T-helper 2 cell (primary cell): Measurements from ENCODE around the gene FAM83G.

Experiments used
- DNase-seq, 5 experiments: peaks; one replicate each; pipeline versions ENCODE4 v3.0.0 to v3.0.0-alpha.2; 2012 to 2022

FAM83G gene

DNA sequence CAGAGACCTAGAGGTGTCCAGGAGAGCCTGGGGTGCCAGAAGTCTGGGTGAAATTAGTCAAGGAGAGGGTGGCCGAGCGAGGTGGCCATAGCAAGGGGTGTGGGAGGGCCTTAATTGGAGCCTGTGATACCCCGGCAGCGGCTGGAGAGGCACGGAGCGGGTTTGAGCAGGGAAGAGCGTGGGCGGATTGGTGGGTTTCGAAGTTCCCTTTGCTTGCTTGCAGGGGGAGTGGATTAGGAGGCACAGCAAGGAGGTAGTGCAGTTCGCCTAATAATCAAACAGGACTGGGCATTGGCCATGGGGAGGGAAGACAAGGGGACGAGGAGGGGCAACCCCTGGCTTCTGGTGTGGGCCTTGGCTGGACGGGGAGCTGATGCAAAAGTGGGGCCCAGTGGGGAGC, 5.4 kb upstream of the FAM83G start:
- DNase-seq = no peak

DNA sequence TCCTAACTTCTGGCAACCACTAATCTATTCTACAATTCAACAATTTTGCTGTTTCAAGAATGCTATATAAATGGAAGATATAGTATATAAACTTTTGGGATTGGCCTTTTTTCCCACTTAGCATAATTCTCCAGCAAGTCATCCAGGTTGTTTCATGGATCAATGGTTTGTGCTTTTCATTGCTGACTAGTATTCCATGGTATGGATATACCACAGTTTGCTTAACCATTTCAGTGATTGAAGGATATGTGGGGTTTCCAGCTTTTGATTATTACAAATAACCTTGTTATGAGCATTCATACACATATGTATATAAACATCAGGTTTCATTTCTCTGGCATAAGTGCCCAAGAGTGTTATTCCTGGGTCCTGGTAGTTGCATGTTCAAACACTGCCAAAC, 2.1 kb upstream of the FAM83G start:
- DNase-seq = no peak

GRCh38 chr17:19005789-19006430, 1.3 kb upstream of the FAM83G start:
- no peak for DNase-seq

DNA sequence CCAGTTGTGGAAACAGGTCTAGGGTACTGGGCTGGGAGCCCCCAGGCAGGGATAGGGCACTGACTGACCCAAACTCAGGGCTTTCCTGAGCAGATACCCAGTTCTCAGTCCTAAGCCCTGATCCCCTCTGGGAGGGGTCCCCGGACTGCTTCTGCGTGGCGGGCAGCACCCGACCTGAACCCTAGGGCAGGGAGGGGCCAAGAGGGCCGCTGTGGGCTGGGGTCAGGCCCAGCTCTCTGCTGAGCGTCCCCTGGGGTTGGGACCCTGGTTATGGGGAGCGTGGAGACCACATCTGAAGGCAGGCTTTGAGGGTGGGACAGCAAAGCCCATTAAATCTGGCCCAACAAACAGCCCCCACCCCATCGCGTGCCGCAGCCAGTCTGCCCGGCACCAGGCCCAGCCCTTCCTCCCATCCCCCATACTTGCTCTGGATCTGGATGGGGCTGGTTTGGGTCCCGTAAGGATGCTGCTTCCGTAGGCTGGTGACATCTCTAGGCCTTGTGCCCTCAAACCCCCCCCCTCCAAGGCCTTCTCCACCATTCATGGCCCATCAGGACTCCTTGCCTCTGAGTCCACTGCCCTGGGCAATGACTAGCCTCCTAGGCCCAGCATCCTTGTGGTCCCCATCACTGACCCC, 691 bp upstream of the FAM83G start:
- no peak for DNase-seq

GRCh38 chr17:19003543-19004420, 782 bp downstream of the FAM83G start:
- peak in 2 of 5 experiments; percentile 19 to 39 for DNase-seq

- DNase-seq = peak in 1 of 5 experiments; percentile 19
These were observed 1.6 kb downstream of the FAM83G start for GRCh38 chr17:19002805-19003542.

- DNase-seq = peak in 1 of 5 experiments; percentile 14
These were observed 2.5 kb downstream of the FAM83G start for GRCh38 chr17:19001907-19002590.

GRCh38 chr17:19000531-19001325, 3.8 kb downstream of the FAM83G start:
- no peak for DNase-seq

DNA sequence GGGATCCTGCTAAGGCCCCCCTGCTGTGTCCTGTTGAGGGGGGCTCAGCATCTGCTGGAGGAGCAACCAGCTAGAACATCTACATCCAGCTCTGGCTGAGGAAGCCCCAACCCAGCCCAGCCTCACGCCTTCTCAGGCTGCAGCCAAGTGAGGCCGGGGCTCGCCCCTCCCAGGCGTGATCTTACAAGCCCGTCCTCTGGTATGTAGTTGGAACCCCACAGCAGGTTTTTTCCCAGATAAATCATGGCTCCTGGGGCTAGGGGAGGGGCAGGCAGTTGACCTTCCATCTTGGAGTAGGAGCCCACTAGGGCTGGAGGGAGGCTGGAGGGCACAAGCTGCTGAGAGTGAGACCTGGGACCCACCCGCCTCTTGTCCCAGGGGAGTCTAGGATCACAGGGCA, 4.7 kb downstream of the FAM83G start:
- DNase-seq = no peak

DNA sequence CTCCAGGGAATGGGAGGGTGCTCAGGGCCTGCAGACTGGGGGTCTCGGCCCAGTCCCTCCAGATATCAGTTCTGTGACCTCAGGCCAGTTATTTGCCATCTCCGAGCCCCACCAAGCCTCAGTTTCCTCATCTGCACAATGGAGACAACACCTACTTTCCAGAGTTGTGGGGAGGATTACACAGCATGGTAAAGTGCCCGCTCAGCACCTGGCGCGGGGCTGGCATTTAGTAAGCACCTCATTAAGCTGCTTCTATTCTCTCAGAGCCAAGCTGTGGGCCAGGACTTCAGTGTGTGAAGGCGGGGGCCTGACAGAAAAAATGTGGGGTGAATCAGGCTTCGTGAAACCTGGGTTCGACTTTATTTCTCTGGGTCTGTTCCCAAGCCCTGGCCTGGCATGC, 5.2 kb downstream of the FAM83G start:
- no peak for DNase-seq

DNA sequence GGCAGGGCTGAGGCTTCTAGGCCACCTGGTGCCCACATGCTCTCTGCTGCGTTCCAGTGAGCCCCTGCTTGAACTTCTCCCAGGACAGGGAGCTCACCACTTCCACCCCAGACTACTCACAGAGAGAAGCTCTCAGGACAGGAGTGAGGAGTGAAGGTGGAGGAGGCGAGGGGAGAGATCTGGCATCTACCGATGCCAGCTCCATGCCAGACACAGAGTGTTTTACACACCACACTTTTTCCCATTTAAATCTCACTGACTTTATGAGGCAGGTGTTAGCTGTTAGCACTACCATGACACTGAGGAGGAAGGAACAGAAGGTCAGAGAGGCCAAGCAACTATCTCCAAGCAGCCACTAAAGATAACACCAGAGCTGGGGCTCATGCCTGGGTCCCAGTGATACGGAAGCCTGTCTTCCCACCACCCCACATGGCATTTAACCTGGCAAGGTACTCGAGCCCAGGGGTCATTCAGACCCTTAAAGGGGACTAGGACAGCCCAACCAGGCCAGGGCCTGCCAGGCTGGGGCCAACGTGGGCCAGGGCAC, 6.8 kb downstream of the FAM83G start:
- DNase-seq = no peak

- no peak for DNase-seq
These were observed 8.1 kb downstream of the FAM83G start for GRCh38 chr17:18996458-18996857.

DNA sequence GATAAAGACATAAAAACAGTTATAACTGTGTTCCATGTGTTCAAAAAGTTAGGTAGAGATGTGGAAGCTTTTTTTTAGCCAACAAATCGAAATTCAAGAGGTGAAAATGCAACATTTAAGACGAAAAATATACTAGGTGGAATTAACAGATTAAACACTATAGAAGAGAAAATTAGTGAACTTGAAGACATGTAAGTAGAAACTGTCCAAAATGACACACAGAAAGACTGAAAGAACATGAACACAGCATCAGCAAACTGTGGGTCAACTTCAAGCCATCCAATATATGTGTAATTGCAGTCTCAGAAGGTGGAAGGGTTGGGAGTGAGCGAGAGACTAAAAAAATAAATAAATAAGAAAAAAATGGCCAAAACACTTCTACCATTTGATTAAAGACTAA, 9.3 kb downstream of the FAM83G start:
- DNase-seq = no peak

GRCh38 chr17:18994631-18995030, 9.9 kb downstream of the FAM83G start:
- DNase-seq = no peak

GRCh38 chr17:18993905-18994526, 10.5 kb downstream of the FAM83G start:
- no peak for DNase-seq

DNA sequence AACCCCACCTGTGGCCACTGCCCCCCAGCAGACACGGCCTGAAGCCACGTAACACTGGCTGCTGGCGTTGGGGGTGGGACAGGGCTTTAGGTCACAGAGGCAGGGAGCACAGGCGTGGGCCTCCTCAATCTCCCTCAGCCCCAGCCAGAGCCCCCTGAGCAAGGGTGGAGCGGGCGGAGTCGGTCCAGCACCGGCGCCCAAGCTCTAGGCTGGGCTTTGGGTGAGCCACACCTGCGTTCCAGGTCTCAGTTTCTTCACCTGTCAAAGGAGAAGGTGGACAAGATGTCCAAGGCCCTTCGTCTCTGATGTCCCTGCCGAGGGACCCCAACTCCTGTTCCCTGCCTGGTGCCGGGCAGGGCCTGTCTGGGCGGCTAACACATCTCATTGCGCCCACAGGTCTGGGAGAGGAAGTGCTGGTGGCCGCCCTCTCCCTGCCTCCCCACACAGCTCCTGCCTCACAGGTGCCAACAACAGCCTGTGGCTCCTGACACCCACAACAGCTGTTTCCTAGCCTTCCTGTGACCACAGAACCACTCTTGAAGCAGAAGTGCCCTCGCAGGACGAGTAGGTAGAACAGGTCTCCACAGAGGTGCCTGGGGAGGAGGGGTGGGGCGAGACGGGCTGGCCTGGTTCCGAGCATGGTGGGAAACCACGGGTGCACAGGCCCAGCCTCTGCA, 12.0 kb downstream of the FAM83G start:
- peak in 2 of 5 experiments; percentile 68 to 91 for DNase-seq

- no peak for DNase-seq
These were observed 12.8 kb downstream of the FAM83G start for GRCh38 chr17:18991531-18992315.

DNA sequence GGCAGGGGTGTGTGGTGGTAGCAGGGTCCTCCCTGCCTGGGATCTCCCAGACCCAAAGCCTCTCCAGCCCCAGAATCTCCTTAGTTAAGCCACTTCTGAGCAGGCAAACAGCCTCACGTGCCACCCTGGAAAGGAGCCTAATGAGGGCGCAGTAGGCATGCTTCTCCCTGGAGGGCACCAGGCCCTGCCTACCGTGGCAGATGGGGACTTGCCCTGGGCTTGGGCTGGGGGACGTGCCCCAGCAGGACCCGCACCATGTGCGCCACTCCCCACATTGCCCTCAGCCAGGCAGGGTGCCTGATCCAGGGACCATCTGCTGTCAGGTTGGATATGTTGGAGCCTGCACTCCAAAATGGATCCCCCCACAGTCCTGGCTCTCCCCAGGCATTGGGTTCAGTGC, 14.2 kb downstream of the FAM83G start:
- no peak for DNase-seq

DNA sequence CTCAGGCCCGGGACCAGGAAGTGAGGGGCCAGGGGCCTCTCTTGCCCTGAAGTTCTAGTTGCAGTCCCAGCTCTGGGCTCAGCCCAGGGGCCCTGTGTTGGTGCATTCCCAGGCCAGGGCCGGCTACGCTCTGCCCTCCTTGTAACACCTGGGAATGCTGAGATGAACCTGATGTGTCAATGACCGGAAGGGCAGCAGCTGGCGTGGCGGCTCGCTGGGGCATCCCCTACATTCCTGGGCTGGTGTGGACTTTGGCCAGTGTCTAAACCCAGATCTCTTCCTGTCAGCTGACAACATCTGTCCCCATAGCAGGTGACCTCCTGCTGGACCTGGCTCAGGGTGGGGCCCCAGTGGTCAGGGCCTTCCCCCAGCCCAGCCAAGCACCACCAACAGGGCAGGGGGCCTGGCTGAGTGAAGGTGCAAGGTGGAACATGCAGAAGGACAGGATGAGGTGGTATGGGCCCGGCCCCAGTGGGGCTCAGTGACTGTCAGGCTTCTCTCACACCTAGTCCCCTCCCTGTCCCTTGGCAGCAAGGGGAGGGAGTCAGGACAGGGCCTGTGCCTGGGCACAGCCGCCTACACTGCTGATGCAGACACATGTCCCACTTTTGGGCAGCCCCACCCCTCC, 15.9 kb downstream of the FAM83G start:
- DNase-seq = no peak
